ENCODE results near the gene ADK. TPM values are rescaled to one million over a fixed set of nuclear protein-coding genes. Genes with fewer than 3 reads are reported as not detected.

ADK gene
- polyA plus RNA-seq, 1 donor (not counting 4 experiments of a cell fraction or from before 2014, with no cell fraction given): 139 TPM

DNA sequence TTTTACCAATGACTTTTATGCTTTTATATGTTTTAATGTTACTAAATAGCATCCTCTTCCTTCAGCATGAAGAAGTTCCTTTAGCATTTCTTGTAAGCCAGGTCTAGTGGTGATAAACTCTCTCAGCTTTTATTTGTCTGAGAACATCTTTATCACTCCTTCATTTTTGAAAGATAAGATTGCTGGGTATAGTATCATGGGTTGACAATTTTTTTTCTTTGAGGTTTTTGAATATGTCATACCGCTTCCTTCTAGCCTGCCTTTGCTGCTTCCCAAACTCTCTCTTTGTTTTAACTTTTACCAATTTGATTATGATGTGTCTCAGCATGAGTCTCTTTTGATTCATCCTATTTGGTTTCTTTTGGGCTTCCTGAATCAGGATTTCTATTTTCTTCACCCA, 567.2 kb downstream of the ADK start:
- H3K4me2 ChIP-seq (ENCODE audit: control insufficient read depth, extremely low read depth, insufficient read depth, low read depth, low read length): no peak overlapping the region
- no peaks in the 10 kb centered on the region for H3K27me3 ChIP-seq (ENCODE audit: control insufficient read depth, extremely low read depth, insufficient read depth, low read length)
- H3K4me3 ChIP-seq (ENCODE audit: control insufficient read depth in 2 of 3, extremely low read depth in 1 of 3, insufficient read depth in 2 of 3, low read depth in 1 of 3, low read length in 3 of 3): no peak overlapping the region
- H3K36me3 ChIP-seq (ENCODE audit: control insufficient read depth in 2 of 2, extremely low read depth in 1 of 2, insufficient read depth in 2 of 2, low read length in 2 of 2): peaks cover 0 to 1% of the 10 kb centered on the region in 2 experiments
- no peak overlapping the region for H2AFZ ChIP-seq (ENCODE audit: control insufficient read depth, low read length)
- no peak for TF ChIP-seq EZH2 (IDR thresholded peaks at IDR 0.05; ENCODE audit: low read length)
- no peaks in the 10 kb centered on the region for H3K9me1 ChIP-seq (ENCODE audit: control insufficient read depth, extremely low read depth, insufficient read depth, low read length)
- H3K9ac ChIP-seq (ENCODE audit: control insufficient read depth, extremely low read depth, insufficient read depth, low read length): no peak overlapping the region
- no peaks in the 10 kb centered on the region for H4K20me1 ChIP-seq (ENCODE audit: control insufficient read depth, extremely low read depth, insufficient read depth, low read length)
- H3K9me3 ChIP-seq (ENCODE audit: control insufficient read depth, low read depth, low read length): no peaks in the 10 kb centered on the region
- dilution Hi-C loops (cut with MboI; ENCODE audit: extremely low pct_ligation_motif_present, low sequenced_read_pairs): no loop called here
- DNase-seq (ENCODE audit: low read depth, low spot score): no peak
- no peak for FAIRE-seq
- no peak overlapping the region for H3K27ac ChIP-seq (ENCODE audit: control insufficient read depth, insufficient read depth, low read length)
- H3K4me1 ChIP-seq (ENCODE audit: control insufficient read depth, extremely low read depth, insufficient read depth, low read length): no peaks in the 10 kb centered on the region
- no peaks in the 10 kb centered on the region for H3K79me2 ChIP-seq (ENCODE audit: control insufficient read depth, insufficient read depth, low read length)

DNA sequence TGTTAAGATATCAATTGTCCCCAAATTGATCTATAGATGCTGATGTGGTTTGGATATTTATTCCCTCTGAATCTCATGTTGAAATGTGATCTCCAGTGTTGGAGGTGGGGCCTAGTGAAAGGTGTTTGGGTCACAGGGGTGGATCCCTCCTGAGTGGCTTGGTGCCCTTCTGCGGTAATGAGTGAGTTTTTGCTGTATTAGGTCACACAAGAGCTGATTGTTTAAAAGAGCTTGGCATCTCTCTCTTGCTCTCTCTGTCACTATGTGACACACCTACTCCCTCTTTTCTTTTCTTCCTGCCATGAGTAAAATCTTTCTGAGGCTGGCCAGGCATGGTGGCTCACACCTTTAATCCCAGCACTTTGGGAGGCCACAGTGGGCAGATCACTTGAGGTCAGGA, 577.2 kb downstream of the ADK start:
- Histone ChIP-seq H3K27ac (ENCODE audit: control insufficient read depth, insufficient read depth, low read length) (no peak overlapping the region), H3K27me3 (ENCODE audit: control insufficient read depth, extremely low read depth, insufficient read depth, low read length) (no peaks in the 10 kb centered on the region), H3K9ac (ENCODE audit: control insufficient read depth, extremely low read depth, insufficient read depth, low read length) (no peak overlapping the region), H3K9me3 (ENCODE audit: control insufficient read depth, low read depth, low read length) (no peaks in the 10 kb centered on the region), H3K4me1 (ENCODE audit: control insufficient read depth, extremely low read depth, insufficient read depth, low read length) (no peaks in the 10 kb centered on the region), H2AFZ (ENCODE audit: control insufficient read depth, low read length) (no peak overlapping the region), H3K9me1 (ENCODE audit: control insufficient read depth, extremely low read depth, insufficient read depth, low read length) (no peaks in the 10 kb centered on the region), H3K36me3 (ENCODE audit: control insufficient read depth in 2 of 2, extremely low read depth in 1 of 2, insufficient read depth in 2 of 2, low read length in 2 of 2) (no peaks in the 10 kb centered on the region), H4K20me1 (ENCODE audit: control insufficient read depth, extremely low read depth, insufficient read depth, low read length) (no peaks in the 10 kb centered on the region), H3K4me3 (ENCODE audit: control insufficient read depth in 2 of 3, extremely low read depth in 1 of 3, insufficient read depth in 2 of 3, low read depth in 1 of 3, low read length in 3 of 3) (no peak overlapping the region), H3K4me2 (ENCODE audit: control insufficient read depth, extremely low read depth, insufficient read depth, low read depth, low read length) (no peak overlapping the region), H3K79me2 (ENCODE audit: control insufficient read depth, insufficient read depth, low read length) (no peaks in the 10 kb centered on the region)
- dilution Hi-C loops (cut with MboI; ENCODE audit: extremely low pct_ligation_motif_present, low sequenced_read_pairs): no loop called here
- TF ChIP-seq, protein P1, sequence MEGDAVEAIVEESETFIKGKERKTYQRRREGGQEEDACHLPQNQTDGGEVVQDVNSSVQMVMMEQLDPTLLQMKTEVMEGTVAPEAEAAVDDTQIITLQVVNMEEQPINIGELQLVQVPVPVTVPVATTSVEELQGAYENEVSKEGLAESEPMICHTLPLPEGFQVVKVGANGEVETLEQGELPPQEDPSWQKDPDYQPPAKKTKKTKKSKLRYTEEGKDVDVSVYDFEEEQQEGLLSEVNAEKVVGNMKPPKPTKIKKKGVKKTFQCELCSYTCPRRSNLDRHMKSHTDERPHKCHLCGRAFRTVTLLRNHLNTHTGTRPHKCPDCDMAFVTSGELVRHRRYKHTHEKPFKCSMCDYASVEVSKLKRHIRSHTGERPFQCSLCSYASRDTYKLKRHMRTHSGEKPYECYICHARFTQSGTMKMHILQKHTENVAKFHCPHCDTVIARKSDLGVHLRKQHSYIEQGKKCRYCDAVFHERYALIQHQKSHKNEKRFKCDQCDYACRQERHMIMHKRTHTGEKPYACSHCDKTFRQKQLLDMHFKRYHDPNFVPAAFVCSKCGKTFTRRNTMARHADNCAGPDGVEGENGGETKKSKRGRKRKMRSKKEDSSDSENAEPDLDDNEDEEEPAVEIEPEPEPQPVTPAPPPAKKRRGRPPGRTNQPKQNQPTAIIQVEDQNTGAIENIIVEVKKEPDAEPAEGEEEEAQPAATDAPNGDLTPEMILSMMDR (optimal IDR thresholded peaks at IDR 0.05 in 1 of 3, IDR thresholded peaks at IDR 0.05 in 1 of 3, conservative IDR thresholded peaks at IDR 0.05 in 1 of 3; ENCODE audit: extremely low read depth in 1 of 3, insufficient read depth in 2 of 3, low read length in 3 of 3): no peak
- TF ChIP-seq EZH2 (IDR thresholded peaks at IDR 0.05; ENCODE audit: low read length): no peak
- no peak for DNase-seq (ENCODE audit: low read depth, low spot score)
- FAIRE-seq: no peak

DNA sequence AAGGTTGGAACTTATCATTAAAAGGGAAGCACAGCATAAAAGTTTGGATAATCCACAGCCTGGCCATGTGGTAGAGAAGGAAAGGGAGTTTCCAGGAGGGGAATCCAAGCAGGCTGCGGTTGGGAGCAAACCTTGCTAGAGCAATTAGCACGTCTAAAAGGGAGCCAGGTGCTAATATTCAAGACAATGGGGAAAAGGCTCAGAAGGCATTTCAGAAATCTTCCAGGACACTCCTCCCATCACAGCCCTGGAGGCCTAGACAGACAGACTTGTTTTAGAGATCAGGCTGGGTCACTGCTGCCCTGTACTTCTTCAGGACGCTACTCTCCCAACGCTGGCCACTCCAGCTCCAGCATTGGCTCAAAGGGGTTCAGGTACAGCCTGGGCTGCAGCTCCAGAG, 579.2 kb downstream of the ADK start:
- no peak for TF ChIP-seq EZH2 (IDR thresholded peaks at IDR 0.05; ENCODE audit: low read length)
- TF ChIP-seq, protein P1 (optimal IDR thresholded peaks at IDR 0.05 in 1 of 3, IDR thresholded peaks at IDR 0.05 in 1 of 3, conservative IDR thresholded peaks at IDR 0.05 in 1 of 3; ENCODE audit: extremely low read depth in 1 of 3, insufficient read depth in 2 of 3, low read length in 3 of 3): no peak
- H3K9ac ChIP-seq (ENCODE audit: control insufficient read depth, extremely low read depth, insufficient read depth, low read length): no peak overlapping the region
- no peak overlapping the region for H3K4me3 ChIP-seq (ENCODE audit: control insufficient read depth in 2 of 3, extremely low read depth in 1 of 3, insufficient read depth in 2 of 3, low read depth in 1 of 3, low read length in 3 of 3)
- H3K4me1 ChIP-seq (ENCODE audit: control insufficient read depth, extremely low read depth, insufficient read depth, low read length): no peaks in the 10 kb centered on the region
- dilution Hi-C loops (cut with MboI; ENCODE audit: extremely low pct_ligation_motif_present, low sequenced_read_pairs): no loop called here
- DNase-seq (ENCODE audit: low read depth, low spot score) (no peak), FAIRE-seq (no peak)
- no peaks in the 10 kb centered on the region for H3K79me2 ChIP-seq (ENCODE audit: control insufficient read depth, insufficient read depth, low read length)
- no peaks in the 10 kb centered on the region for H3K9me3 ChIP-seq (ENCODE audit: control insufficient read depth, low read depth, low read length)
- H3K27me3 ChIP-seq (ENCODE audit: control insufficient read depth, extremely low read depth, insufficient read depth, low read length): no peaks in the 10 kb centered on the region
- H4K20me1 ChIP-seq (ENCODE audit: control insufficient read depth, extremely low read depth, insufficient read depth, low read length): no peaks in the 10 kb centered on the region
- H2AFZ ChIP-seq (ENCODE audit: control insufficient read depth, low read length): no peak overlapping the region
- H3K27ac ChIP-seq (ENCODE audit: control insufficient read depth, insufficient read depth, low read length): no peak overlapping the region
- H3K36me3 ChIP-seq (ENCODE audit: control insufficient read depth in 2 of 2, extremely low read depth in 1 of 2, insufficient read depth in 2 of 2, low read length in 2 of 2): no peaks in the 10 kb centered on the region
- no peak overlapping the region for H3K4me2 ChIP-seq (ENCODE audit: control insufficient read depth, extremely low read depth, insufficient read depth, low read depth, low read length)
- no peaks in the 10 kb centered on the region for H3K9me1 ChIP-seq (ENCODE audit: control insufficient read depth, extremely low read depth, insufficient read depth, low read length)
